ENCODE data around the gene TMEM151B.
A peak's percentile ranks its signal among the peaks of the same experiment; 100 is the strongest.
"Not testable (repeated sequence)": the region's sequence is repeated elsewhere in the genome, so short reads cannot be mapped to it uniquely, and the experiment has no call there.

TMEM151B gene

DNA sequence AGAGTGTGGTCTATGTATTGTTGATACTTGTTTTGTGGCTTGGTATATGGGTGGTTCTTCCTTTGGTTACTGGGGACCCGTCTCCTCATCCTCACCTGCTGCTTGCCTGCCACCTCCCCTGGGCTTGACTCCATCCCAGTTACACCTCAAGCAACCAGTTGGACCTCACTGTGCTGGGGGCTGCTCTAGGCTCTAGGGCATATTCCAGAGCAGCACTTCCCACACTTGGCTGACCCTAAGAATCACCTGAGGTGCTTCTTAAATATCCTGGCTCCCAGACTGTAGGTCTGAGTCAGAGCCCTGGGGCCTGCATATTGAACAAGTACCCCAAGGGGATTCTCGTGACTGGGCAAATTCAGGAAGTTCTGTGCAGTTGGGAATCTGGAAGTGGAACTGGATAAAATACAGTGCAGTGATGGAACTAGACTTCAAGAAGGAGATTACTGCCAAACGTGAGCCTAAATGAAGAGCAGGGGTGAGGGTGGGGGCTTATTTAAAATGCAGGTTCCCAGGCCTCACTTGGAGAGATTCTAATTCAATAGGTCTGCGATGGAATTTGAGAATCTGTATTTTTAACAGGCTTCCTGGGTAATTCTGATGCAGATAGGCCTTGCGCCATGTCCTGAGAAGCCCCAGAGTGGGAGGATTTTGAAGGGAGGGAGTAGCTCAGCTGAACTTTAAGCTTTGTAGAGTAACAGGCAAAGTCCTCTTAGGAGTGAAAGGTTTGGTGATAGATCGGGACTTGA is 79.8 kb downstream of the TMEM151B start:
- TF ChIP-seq, protein P1, sequence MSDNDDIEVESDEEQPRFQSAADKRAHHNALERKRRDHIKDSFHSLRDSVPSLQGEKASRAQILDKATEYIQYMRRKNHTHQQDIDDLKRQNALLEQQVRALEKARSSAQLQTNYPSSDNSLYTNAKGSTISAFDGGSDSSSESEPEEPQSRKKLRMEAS (IDR thresholded peaks at IDR 0.05; ENCODE audit: low read depth, low read length), result no peak
- TF ChIP-seq POLR2A (IDR thresholded peaks at IDR 0.05; ENCODE audit: extremely low read depth, insufficient read length), result no peak
- TF ChIP-seq, protein P2, sequence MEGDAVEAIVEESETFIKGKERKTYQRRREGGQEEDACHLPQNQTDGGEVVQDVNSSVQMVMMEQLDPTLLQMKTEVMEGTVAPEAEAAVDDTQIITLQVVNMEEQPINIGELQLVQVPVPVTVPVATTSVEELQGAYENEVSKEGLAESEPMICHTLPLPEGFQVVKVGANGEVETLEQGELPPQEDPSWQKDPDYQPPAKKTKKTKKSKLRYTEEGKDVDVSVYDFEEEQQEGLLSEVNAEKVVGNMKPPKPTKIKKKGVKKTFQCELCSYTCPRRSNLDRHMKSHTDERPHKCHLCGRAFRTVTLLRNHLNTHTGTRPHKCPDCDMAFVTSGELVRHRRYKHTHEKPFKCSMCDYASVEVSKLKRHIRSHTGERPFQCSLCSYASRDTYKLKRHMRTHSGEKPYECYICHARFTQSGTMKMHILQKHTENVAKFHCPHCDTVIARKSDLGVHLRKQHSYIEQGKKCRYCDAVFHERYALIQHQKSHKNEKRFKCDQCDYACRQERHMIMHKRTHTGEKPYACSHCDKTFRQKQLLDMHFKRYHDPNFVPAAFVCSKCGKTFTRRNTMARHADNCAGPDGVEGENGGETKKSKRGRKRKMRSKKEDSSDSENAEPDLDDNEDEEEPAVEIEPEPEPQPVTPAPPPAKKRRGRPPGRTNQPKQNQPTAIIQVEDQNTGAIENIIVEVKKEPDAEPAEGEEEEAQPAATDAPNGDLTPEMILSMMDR (IDR thresholded peaks at IDR 0.05; ENCODE audit: low read depth, low read length), result no peak
- no peak for TF ChIP-seq MYC (IDR thresholded peaks at IDR 0.05; ENCODE audit: low read depth, low read length)
- no peak overlapping the region for H3K4me3 ChIP-seq (ENCODE audit: low read depth, low read length)
- DNase-seq (ENCODE audit: low read depth), result no peak

- not testable (repeated sequence) for H3K4me3 ChIP-seq (ENCODE audit: low read depth, low read length); DNase-seq (ENCODE audit: low read depth)
These were observed 80.4 kb downstream of the TMEM151B start for GRCh38 chr6:44350650-44350994.

- DNase-seq (ENCODE audit: low read depth), result no peak
- TF ChIP-seq, protein P2 (IDR thresholded peaks at IDR 0.05; ENCODE audit: low read depth, low read length), result no peak
- TF ChIP-seq MYC (IDR thresholded peaks at IDR 0.05; ENCODE audit: low read depth, low read length) (no peak), POLR2A (IDR thresholded peaks at IDR 0.05; ENCODE audit: extremely low read depth, insufficient read length) (no peak)
- TF ChIP-seq, protein P1 (IDR thresholded peaks at IDR 0.05; ENCODE audit: low read depth, low read length), result no peak
- no peak overlapping the region for H3K4me3 ChIP-seq (ENCODE audit: low read depth, low read length)
These were observed 82.0 kb downstream of the TMEM151B start for GRCh38 chr6:44352259-44352658.

DNA sequence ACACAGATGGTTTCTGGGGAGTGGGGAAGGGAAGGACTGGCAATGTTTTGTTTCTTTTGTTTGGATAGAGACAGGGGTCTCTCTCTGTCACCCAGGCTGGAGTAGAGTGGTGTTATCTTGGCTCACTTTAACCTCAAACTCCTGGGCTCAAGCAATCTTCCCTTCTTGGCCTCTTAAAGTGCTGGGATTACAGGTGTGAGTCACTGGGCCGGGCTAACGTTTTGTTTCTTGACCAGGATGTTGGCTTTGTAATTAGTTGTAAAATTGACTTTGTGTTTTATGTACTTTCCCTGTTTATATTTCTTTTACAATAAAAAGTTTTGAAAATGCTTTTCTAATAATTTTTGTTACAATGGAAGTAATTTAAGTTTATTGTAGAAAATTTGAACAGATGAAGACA is 83.1 kb downstream of the TMEM151B start:
- TF ChIP-seq, protein P1 (IDR thresholded peaks at IDR 0.05; ENCODE audit: low read depth, low read length), result no peak
- TF ChIP-seq MYC (IDR thresholded peaks at IDR 0.05; ENCODE audit: low read depth, low read length) (no peak), POLR2A (IDR thresholded peaks at IDR 0.05; ENCODE audit: extremely low read depth, insufficient read length) (no peak)
- TF ChIP-seq, protein P2 (IDR thresholded peaks at IDR 0.05; ENCODE audit: low read depth, low read length), result no peak
- H3K4me3 ChIP-seq (ENCODE audit: low read depth, low read length), result no peak overlapping the region
- DNase-seq (ENCODE audit: low read depth), result no peak

- TF ChIP-seq, protein P2 (IDR thresholded peaks at IDR 0.05; ENCODE audit: low read depth, low read length), result no peak
- no peak for TF ChIP-seq POLR2A (IDR thresholded peaks at IDR 0.05; ENCODE audit: extremely low read depth, insufficient read length)
- TF ChIP-seq, protein P1 (IDR thresholded peaks at IDR 0.05; ENCODE audit: low read depth, low read length), result no peak
- no peak for TF ChIP-seq MYC (IDR thresholded peaks at IDR 0.05; ENCODE audit: low read depth, low read length)
- DNase-seq (ENCODE audit: low read depth), result no peak
These were observed 85.4 kb downstream of the TMEM151B start for GRCh38 chr6:44355640-44356039.

DNA sequence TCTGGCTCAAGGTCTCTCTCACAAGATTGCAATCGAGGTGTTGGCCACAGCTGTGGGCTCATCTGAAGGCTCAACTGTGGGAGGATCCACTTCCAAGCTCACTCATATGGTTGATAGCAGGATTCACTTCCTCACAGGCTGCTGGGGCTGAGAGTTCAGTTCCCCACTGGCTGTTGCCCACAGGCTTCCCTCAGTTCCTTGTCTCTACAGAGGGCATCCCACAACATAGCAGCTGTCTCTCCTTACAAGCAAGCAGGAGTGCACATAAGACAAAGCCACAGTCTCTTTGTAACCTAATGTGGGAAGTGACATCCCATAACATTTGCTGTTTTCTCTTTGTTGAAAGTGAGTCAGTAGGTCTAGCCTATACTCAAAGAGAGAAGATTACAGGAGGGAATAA is 86.2 kb downstream of the TMEM151B start:
- no peak for TF ChIP-seq POLR2A (IDR thresholded peaks at IDR 0.05; ENCODE audit: extremely low read depth, insufficient read length)
- DNase-seq (ENCODE audit: low read depth), result peak; percentile 34
- H3K4me3 ChIP-seq (ENCODE audit: low read depth, low read length), result no peak overlapping the region

More at GRCh38 chr6:44355640-44356039, 85.4 kb downstream of the TMEM151B start:
- H3K4me3 ChIP-seq (ENCODE audit: low read depth, low read length), result no peak overlapping the region

Data from NB4 (cell line).